Rectal smooth muscle tissue (tissue), 1 donor: ENCODE measurements around the gene OVAAL.

Experiments used
- H3K27ac ChIP-seq: one replicate; pipeline ENCODE4 v1.7.0; 2013; ENCODE audit warnings: low read depth, low read length, inconsistent platforms
- H3K27me3 ChIP-seq: one replicate; pipeline ENCODE4 v1.7.0; 2013; ENCODE audit warnings: low read length; ENCODE audit not compliant: control insufficient read depth, insufficient read depth
- H3K36me3 ChIP-seq: one replicate; pipeline ENCODE4 v1.7.0; 2013; ENCODE audit warnings: low read length; ENCODE audit not compliant: control insufficient read depth, insufficient read depth
- H3K4me1 ChIP-seq: one replicate; pipeline ENCODE4 v1.7.0; 2013; ENCODE audit warnings: low read length; ENCODE audit not compliant: control insufficient read depth, insufficient read depth
- H3K4me3 ChIP-seq: one replicate; pipeline ENCODE4 v1.7.0; 2013; ENCODE audit warnings: low read length
- H3K9ac ChIP-seq: one replicate; pipeline ENCODE4 v1.7.0; 2013; ENCODE audit warnings: low read length

Gene OVAAL

DNA sequence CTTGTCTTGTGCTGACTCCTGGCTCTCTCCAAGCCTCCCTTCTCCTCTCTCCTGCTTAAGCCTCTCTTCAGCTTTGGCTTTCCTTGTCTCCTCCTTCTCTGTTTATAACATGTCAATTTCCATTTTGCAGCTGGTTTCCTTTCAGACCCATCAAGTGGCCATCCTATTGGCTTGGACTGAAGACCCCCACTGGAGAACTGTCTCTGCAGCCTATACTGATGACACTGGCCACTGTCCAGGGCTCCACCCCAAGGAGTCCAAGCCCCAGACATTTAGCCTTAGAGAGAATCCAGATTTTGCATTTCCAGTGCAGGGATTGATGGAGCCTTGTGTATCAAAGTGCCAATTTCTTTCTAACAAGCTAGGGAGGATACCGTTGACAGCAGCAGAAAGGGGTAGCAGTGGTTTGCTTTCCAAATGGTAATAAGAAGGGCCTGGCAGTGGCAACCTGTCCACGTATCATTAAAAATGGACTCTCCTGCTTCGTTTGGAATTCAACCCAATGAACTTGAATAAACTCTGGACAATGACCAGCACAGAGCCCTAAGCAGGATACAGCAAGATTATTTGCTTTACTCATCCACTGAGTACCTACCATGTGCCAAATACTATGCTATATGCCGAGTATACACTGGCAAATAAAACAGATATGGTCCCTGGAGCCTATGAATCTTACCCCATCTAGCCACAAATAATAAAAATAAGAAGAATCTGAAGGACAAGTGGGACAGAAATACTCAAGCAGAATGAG lies 6.5 kb downstream of the OVAAL start:
- Histone ChIP-seq H3K27me3 (no peaks in the 10 kb centered on the region), H3K4me1 (no peaks in the 10 kb centered on the region), H3K36me3 (no peaks in the 10 kb centered on the region), H3K27ac (no peak overlapping the region), H3K4me3 (no peak overlapping the region), H3K9ac (no peak overlapping the region)

DNA sequence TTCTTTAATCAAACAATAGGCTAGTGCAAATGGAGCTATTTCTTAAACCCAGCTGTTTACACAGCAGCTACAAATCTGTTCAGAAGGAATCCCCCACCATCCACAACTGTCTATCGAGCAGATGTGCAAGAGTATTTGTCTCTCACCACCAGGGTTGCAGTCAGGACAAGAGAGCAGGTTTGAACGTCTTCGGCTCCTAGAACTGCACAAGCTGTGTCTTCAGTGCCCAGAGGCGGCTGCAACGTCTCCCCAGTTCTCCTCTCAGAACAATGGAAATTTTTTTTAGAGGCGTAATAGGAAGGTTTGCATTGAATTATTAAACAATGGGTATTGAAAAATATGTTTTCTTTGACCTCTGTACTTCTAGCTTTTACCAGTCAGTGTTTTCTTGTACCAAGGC lies 7.3 kb downstream of the OVAAL start:
- Histone ChIP-seq H3K36me3 (no peaks in the 10 kb centered on the region), H3K27me3 (no peaks in the 10 kb centered on the region), H3K9ac (no peak overlapping the region), H3K27ac (no peak overlapping the region), H3K4me3 (no peak overlapping the region), H3K4me1 (no peaks in the 10 kb centered on the region)

DNA sequence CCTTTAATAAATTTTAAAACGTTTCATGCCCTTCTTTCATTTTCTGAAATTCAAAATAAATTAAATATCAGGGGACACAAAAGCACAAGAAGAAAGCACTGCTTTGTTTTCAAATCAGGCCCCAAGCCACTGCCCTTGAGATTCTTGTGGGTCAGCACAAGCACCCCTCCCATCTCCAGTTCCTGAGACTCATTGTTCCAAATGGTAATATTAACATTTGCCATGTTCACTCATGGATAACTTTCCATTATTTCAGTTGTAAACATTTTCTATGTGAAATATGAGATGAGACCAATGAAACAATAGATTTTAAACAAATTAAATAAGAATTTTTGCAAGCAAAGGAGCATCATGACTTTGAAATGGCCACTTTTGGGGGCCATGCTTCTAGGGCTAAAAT lies 7.7 kb downstream of the OVAAL start:
- no peak overlapping the region for H3K9ac ChIP-seq
- H3K27ac ChIP-seq, result no peak overlapping the region
- no peaks in the 10 kb centered on the region for H3K36me3 ChIP-seq
- H3K4me1 ChIP-seq, result no peaks in the 10 kb centered on the region
- no peaks in the 10 kb centered on the region for H3K27me3 ChIP-seq
- H3K4me3 ChIP-seq, result no peak overlapping the region

DNA sequence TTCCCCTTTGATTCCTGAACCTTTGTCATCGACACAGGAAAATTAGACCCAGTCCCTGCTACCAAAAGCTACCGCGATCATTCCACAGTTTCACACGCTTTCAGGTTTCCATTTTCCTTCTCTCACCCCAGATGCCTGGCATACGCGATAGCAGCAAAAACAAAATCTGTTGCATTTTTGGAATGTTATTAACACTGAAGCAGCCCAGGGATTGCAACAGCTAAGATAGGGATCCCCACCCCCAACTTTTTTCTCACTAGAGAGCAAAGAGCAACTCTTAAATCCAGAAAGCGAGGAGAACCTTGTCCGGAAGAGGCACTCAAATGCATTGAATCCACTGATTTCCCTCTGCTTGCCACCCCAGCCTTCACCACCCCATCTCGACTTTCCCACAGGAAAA lies 8.9 kb downstream of the OVAAL start:
- H3K9ac ChIP-seq, result no peak overlapping the region
- no peak overlapping the region for H3K4me3 ChIP-seq
- H3K27me3 ChIP-seq, result no peaks in the 10 kb centered on the region
- H3K4me1 ChIP-seq, result no peaks in the 10 kb centered on the region
- no peaks in the 10 kb centered on the region for H3K36me3 ChIP-seq
- no peak overlapping the region for H3K27ac ChIP-seq

DNA sequence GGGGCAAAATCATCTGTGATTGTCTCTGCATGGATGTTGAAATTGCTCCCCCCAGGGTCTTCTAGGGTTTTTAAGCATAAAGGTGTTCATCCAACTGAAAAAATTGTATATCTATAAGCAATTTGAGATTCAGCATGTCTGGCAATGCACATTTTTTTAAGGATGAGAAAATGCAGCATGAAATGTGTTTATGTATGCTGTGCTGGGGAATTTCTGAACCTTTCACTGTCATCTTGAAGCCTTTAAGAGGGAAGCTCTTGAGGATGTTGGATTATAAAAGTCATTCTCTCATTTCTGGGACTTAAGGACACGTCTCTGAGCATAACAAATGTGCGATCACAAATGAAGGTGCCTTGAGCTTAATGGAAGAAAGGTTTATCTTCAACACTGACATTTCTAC lies 9.4 kb downstream of the OVAAL start:
- Histone ChIP-seq H3K4me1 (no peaks in the 10 kb centered on the region), H3K36me3 (no peaks in the 10 kb centered on the region), H3K4me3 (no peak overlapping the region), H3K27me3 (no peaks in the 10 kb centered on the region), H3K9ac (no peak overlapping the region), H3K27ac (no peak overlapping the region)

DNA sequence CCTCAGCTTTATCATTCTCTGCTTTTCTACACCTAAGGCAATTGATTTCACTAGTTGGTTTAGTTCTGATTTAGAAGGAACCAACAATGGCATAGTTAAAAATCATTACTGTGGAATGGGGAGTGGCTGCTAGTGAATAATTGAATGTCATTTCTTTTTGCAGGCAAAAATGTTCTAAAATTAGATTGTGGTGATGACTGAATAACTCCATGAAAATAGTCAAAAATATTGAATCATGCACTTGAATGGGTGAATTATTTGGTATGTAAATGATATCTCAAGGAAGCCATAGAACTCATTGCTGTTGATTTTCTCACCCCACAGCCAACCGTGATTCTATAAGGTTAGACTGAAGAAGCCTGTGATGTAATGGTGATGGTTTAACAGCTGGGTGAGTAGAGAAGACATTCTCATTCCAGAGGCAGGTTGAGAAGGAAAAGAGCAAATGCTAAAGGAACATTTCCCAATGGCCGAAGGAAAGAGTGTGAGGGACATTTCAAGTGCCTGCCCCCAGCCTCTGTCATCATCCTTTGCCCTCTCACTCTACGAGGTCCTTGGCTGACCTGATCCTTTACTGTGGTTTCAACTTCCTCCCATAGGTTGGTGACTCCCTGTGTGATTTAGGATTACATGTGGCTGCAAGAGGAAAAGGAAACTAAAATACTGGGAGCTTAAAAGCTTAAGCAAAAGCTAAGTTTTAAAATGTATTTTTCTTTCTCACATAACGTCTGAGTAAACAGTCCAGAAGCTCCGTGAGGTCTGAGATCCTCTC lies 12.5 kb downstream of the OVAAL start:
- Histone ChIP-seq H3K4me3 (no peak overlapping the region), H3K27me3 (no peaks in the 10 kb centered on the region), H3K27ac (no peak overlapping the region), H3K4me1 (no peaks in the 10 kb centered on the region), H3K36me3 (no peaks in the 10 kb centered on the region), H3K9ac (no peak overlapping the region)

DNA sequence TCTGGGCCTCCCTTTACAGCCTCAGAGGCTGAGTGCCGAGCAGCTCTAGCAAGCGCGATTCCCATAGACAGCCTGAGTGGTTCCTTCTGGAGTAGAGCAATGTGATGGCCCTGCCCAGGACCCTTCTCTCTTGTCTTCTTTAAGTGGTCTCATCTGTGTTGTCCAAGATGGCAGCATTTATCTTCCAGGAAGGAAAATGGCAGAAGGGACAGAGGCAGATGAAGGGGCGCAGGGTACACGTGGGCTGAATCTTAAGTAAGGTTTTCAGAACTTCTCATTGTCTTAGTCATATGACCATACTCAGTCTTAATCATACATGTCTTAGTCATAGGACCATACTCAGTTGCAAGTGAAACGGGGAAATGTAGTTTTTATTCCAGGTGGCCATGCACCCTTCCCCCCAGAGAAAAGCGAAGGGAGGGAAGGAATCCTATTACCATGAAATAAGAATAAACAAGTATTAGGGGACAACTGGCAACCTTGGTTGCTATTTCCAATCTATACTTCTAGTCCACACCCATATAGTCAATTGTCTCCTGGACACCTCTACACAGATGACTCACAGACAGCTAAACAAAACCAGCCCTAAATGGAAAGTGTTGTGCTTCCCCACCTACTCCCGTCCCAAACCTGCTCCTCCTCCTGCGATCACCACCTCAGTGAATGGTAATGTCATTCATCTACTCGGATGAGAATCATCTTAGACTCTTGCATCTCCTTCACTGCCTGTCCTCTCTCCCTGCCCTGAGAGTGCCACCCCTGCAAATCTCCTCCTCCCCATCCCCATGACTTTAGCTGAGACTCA lies 13.3 kb downstream of the OVAAL start:
- H3K4me3 ChIP-seq, result no peak overlapping the region
- H3K27me3 ChIP-seq, result no peaks in the 10 kb centered on the region
- H3K27ac ChIP-seq, result no peak overlapping the region
- H3K4me1 ChIP-seq, result no peaks in the 10 kb centered on the region
- H3K9ac ChIP-seq, result no peak overlapping the region
- H3K36me3 ChIP-seq, result no peaks in the 10 kb centered on the region

DNA sequence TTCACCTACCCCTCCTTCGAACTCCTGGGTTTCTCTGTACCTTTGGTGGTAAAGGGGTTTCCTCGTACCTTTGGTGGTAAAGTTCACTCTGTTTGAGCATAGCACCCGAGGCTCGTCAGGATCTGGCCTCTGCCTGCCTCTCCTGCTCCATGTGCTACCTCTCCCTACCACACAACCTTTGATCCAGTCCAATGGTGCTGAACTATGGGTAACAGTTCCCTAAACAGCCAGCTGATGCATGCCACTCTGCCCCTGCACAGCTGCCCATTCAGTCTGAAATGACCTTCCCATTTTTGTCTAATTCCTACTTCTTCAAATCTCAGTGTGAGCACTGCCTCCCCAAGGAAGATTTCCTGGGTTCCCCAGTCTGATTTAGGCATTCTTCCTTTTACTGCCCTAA lies 14.0 kb downstream of the OVAAL start:
- H3K27me3 ChIP-seq, result no peaks in the 10 kb centered on the region
- no peaks in the 10 kb centered on the region for H3K36me3 ChIP-seq
- no peak overlapping the region for H3K9ac ChIP-seq

DNA sequence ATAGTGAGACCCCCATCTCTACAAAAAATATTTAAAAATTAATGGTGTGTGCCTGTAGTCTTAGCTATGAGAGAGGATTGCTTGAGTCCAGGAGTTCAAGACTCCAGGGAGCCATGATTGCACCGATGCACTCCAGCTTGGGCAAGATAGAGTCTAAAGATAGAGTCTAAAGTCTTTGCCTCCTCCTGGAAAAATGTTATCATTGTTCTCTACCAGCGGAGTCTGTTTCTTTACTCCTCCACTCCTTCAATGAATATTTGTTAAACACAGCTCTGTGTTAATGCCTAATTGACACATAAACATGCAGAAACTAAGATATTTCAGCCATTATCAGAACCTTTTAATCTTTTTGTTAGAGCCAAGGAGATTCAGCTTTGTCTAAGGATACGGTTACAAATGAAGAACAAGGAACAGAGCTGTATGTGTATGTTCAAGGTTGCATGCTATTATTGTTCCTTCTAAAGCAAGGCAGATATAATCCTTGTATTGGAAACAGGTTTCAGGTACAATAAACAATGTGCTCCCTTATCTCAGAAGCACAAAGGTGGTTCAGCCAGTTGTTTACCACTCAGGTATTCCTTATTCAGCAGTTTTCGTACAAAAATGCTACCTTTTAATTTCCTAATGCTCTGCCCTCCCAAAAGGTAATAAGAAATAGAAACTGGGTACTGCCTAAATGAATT lies 15.4 kb downstream of the OVAAL start:
- no peak overlapping the region for H3K9ac ChIP-seq
- H3K27ac ChIP-seq, result no peak overlapping the region
- no peaks in the 10 kb centered on the region for H3K4me1 ChIP-seq
- H3K4me3 ChIP-seq, result no peak overlapping the region
- no peaks in the 10 kb centered on the region for H3K36me3 ChIP-seq
- no peaks in the 10 kb centered on the region for H3K27me3 ChIP-seq

More for the DNA sequence above, 14.0 kb downstream of the OVAAL start:
- no peaks in the 10 kb centered on the region for H3K4me1 ChIP-seq
- no peak overlapping the region for H3K27ac ChIP-seq
- no peak overlapping the region for H3K4me3 ChIP-seq

DNA sequence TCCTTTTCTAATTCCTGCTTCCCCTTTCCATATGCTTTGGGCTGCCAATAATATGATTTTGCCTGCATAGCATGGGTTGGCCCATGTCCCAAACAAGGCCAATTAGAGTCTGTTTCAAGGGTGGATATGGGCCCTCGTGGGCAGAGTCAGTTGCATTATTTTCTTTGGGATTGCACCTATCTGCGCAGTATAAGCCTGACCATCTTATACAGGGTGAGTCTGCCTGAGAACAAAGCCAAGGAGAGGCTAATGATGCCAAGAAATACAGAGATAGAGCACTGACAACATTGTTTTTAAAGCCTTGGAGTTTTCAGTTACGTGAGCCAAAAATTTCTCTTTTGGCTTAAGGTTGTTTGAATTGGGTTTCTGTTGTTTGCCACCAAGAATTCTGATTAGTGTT lies 18.6 kb downstream of the OVAAL start:
- Histone ChIP-seq H3K27me3 (no peaks in the 10 kb centered on the region), H3K4me3 (no peak overlapping the region), H3K4me1 (no peaks in the 10 kb centered on the region), H3K9ac (no peak overlapping the region), H3K36me3 (no peaks in the 10 kb centered on the region), H3K27ac (no peak overlapping the region)

DNA sequence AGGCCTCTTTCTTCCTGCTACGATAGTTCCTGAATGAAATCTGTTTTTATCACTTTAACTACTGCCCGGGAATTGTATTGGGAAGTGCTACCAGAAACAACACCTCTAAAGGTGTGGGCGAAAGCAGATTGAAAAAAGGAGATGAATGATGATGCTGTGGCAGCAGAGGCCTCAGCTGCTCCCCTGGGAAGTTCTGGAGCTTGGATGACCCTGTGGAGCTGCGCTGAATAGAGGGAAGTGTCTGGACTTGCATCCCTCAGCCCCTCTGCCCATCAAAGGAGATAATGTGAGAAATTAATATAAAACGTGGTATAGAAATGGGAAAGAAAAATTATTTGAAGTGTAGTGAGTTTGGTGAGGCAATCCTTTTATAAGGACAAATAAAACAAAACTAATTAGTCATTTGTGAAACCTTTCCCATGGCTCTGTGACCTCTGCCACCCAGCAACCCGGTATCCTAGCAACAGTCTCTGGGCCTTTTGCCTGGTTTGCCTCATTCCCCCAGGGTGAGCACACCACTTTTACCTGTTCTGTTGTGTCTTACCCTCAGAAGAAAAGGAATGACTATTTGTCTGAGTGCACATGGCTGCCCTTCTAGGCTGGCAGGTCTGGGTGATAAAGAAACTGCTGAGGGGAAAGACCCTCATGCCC lies 21.3 kb downstream of the OVAAL start:
- Histone ChIP-seq H3K36me3 (no peaks in the 10 kb centered on the region), H3K27ac (no peak overlapping the region), H3K4me3 (no peak overlapping the region), H3K9ac (no peak overlapping the region), H3K27me3 (no peaks in the 10 kb centered on the region), H3K4me1 (no peaks in the 10 kb centered on the region)

DNA sequence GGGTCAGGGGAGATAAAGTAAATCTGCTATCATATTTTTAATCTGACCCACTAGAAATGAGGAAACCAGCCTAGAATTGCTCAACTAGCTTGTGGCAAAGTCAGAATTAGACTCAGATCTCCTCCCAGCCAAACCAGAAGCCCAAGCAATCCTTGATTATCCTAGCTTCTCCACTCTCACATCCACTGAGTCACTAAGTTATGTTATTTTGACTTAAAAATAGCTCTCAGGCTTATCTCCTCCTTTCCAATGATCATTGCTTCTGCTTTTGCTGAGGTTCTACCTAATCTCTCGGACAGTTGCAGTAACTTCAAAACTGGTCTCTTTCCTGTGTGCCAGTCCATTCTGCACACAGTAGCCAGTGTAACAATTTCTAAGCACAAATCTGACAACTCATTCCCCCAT lies 22.9 kb downstream of the OVAAL start:
- no peak overlapping the region for H3K4me3 ChIP-seq
- H3K27me3 ChIP-seq, result no peaks in the 10 kb centered on the region
- no peaks in the 10 kb centered on the region for H3K4me1 ChIP-seq
- no peak overlapping the region for H3K9ac ChIP-seq
- H3K36me3 ChIP-seq, result no peaks in the 10 kb centered on the region
- no peak overlapping the region for H3K27ac ChIP-seq
